Fibroblast of mammary gland (primary cell): ENCODE measurements around the gene INIP.

Experiments
- DNase-seq: peaks from one replicate; pipeline ENCODE4 v3.0.0-alpha.2; 2010; ENCODE audit warnings: low read depth
- H3K4me3 ChIP-seq: 2 replicates; pipeline ENCODE4 v1.5.1; 2011; ENCODE audit warnings: low read depth, mild to moderate bottlenecking, low read length, moderate library complexity; ENCODE audit not compliant: control insufficient read depth
- TF ChIP-seq, protein P1 (sequence below): conservative IDR thresholded peaks from 2 replicates; pipeline ENCODE4 v1.5.1; 2011; ENCODE audit warnings: low read depth, low read length, inconsistent platforms; ENCODE audit not compliant: control insufficient read depth, insufficient read depth

INIP gene

DNA sequence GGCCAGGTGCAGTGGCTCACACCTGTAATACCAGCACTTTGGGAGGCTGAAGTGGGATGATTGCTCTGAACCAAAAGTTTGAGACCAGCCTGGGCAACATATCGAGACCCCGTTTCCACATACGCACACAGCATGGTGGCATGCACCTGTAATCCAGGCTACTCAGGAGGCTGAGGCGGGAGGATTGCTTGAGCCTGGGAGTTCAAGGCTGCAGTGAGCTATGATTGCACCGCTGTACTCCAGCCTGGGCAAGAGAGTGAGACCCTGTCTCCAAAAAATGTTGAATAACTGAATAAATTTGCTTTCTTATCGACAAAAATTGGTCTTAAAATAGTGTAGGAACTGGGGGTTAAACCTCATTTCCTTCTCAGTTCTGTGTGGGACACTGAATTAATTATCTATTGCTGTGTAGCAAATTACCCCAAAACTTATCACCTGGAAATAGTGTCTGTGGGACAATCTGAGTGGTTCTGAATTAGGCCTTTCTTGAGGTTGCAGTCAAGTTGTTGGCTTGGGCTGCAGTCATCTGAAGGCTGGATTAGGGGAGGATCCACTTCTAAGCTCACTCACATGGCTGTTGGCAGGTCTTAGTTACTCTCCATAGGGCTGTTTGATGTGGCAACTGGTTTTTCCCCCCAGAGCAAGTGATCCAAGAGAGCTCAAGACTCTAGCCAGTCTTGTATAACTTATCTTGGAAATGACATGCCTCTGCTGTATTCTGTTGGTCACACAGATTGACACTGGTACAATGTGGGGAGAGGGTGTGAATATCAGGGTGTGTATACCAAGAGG, 34.6 kb upstream of the INIP start:
- TF ChIP-seq, protein P1, sequence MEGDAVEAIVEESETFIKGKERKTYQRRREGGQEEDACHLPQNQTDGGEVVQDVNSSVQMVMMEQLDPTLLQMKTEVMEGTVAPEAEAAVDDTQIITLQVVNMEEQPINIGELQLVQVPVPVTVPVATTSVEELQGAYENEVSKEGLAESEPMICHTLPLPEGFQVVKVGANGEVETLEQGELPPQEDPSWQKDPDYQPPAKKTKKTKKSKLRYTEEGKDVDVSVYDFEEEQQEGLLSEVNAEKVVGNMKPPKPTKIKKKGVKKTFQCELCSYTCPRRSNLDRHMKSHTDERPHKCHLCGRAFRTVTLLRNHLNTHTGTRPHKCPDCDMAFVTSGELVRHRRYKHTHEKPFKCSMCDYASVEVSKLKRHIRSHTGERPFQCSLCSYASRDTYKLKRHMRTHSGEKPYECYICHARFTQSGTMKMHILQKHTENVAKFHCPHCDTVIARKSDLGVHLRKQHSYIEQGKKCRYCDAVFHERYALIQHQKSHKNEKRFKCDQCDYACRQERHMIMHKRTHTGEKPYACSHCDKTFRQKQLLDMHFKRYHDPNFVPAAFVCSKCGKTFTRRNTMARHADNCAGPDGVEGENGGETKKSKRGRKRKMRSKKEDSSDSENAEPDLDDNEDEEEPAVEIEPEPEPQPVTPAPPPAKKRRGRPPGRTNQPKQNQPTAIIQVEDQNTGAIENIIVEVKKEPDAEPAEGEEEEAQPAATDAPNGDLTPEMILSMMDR = no peak
- no peak for DNase-seq
- no peak overlapping the region for H3K4me3 ChIP-seq

DNA sequence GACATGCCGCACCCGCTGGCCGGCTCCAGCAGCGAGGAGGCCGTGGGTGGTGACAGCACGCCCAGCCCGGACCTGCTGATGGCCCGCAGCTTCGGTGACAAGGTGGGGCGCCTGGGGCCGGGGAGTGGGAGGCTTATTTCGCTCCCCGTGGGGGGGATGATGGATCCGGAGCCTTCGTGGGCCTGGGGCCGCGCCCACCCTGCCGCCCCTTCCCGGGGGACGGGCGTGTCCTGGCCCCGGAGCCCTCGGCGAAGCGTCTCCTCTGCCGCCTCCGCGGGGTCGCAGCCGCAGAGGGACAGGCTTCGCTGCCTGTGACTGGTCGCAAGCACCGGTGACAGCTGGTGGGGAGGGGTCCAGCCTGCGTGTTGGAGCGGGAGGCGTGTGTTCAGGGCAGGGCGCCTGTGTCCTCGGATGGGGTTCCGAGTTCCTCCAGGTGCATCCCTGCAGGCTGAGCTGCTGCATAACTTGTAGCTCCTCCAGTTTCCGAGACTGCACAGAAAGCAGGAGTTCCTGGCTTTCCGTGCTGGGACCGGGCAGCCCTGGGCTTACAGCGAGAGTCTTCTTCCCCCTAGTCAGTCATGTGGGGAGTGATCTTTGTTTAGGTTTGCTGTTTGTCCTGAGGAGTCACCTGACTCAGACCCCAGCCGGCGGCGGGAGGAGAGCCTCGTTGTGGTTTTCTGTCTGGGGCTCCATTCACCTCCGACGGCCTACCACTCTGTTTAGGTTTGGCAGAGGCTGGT, 33.3 kb upstream of the INIP start:
- peak overlapping the region; percentile 77 for H3K4me3 ChIP-seq
- TF ChIP-seq, protein P1 = no peak
- peak; percentile 72 for DNase-seq

DNA sequence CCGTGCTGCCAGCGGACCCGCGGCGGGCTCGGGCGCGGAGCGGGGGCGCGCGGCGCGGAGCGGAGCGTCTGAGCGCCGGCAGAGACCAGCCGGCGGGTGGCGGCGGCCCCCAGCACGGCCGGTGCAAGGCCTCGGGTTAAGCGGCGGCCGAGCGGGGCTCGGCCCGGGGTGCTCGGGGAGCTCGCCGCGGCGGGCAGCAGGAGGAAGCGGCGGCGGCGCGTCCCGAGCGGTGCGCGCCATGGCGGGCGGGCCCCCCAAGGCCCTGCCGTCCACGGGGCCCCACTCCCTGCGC, 32.8 kb upstream of the INIP start:
- H3K4me3 ChIP-seq = peak overlapping the region; percentile 77
- TF ChIP-seq, protein P1 = no peak
- no peak for DNase-seq

DNA sequence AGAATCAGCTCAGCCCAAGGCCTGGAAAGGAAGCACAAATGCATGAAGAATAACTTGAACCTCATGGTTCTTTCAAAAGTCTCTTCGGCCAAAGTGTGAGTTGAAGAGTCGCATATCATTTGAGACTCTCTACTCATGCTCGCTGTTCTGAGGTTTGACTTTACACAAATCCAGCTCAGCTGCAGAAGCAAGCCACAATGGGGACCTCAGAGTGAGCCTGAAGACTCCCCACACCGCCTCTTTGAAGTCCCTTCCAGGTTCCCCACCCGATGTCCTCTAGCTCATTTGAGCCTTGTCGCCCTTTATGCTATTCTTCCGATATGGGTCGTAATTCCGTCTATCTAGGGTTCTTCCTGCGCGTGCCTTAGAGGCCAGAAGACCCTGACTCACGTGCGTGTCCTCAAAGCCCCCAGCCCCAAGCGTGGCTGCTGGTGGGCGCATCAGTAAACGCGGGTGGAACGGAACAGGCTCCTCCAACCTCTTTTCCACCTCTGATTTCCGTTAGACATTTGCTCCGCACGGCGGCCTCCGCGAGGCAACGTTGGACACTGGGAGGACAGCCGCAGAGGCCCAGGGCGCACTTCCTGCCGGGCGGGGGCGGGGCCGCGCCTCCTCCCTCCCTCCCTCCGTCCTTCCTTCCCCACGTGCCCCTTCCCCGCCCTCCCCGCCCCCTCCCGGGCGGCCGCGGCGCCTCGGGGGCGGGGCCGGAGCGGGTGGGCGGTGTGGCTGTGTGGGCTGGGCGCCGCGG, 32.3 kb upstream of the INIP start, which contains the start of gene SNX30:
Gene SNX30 (plus strand): TSS at position 745 of the 748 bp plus-strand sequence. CDS start 242 bp downstream, outside the sequence.
- DNase-seq = peak; percentile 81
- TF ChIP-seq, protein P1 = no peak
- peak within 1 kb of the TSS; percentile 77 for H3K4me3 ChIP-seq

DNA sequence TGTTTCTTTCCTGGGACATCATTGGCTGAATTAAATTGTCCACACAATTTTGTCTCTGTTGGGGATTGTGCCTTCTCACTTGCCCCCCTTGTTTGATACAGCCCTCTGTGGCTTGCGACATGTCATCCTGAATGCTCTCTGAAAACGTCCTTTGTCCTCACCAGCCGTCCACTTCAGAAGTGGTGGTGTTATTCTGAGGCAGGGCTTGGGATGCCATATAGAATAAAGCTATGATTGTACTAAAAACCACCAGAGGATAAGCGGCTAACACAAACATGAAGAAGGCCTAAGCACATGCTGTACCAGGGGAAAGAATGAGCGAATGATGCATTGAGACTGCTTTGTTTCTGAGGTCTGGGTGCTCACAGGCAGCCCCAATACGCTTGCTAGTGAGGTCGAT, 29.2 kb upstream of the INIP start:
- no peak for DNase-seq
- H3K4me3 ChIP-seq = no peak overlapping the region
- TF ChIP-seq, protein P1 = no peak

DNA sequence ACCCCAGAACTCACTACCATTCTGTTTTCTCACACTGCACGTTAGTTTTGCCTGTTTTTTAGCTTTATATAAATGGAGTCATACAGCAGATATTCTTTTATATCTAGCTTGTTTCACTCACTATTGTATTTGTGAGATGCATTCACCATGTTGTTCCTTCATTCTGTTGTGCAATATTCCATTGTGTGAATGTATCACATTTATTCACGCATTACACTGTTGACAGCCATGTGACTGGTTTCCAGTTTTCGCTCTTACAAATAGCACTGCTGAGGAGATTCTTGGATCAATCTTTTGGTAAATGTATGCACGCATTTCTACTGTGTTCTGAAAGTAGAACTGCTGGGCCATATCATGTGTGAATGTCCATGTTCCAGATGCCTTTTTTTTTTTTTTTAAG, 26.3 kb upstream of the INIP start:
- DNase-seq = no peak
- TF ChIP-seq, protein P1 = no peak
- no peak overlapping the region for H3K4me3 ChIP-seq
